GM12878 (cell line): ENCODE results near the gene SERPINB10.

Experiments used
- BHLHE40 ChIP-seq, 2 experiments: fragments of 450-650 bp in 1 of 2; IDR thresholded peaks; 2 replicates each; pipeline ENCODE4 v1.6.1; 2011 to 2017; ENCODE audit warnings: low read depth in 2 of 2, borderline replicate concordance in 1 of 2, improper control_type of control experiment in 1 of 2, low read length in 1 of 2, mild to moderate bottlenecking in 1 of 2
- CHD2 ChIP-seq: IDR thresholded peaks from 2 replicates; pipeline ENCODE4 v1.6.1; 2011; ENCODE audit warnings: low read depth, low read length, improper control_type of control experiment, borderline replicate concordance
- FOS ChIP-seq: IDR thresholded peaks from 3 replicates; pipeline ENCODE4 v1.6.1; 2011; ENCODE audit warnings: borderline replicate concordance; ENCODE audit not compliant: insufficient read length; ENCODE audit errors: extremely low read depth
- FOXM1 ChIP-seq: IDR thresholded peaks from 2 replicates; pipeline ENCODE4 v1.6.1; 2012; ENCODE audit warnings: low read depth, mild to moderate bottlenecking, inconsistent platforms, low read length, moderate library complexity
- POLR2AphosphoS5 ChIP-seq: IDR thresholded peaks from 2 replicates; pipeline ENCODE4 v1.6.1; 2011; ENCODE audit warnings: mild to moderate bottlenecking, low read length, inconsistent platforms
- YBX1 ChIP-seq: fragments of 450-650 bp; IDR thresholded peaks from 2 replicates; pipeline ENCODE4 v1.6.1; 2016; ENCODE audit warnings: antibody characterized with exemption
- TF ChIP-seq, protein P1 (sequence below): fragments of 450-650 bp; IDR thresholded peaks from 2 replicates; pipeline ENCODE4 v1.6.1; 2016; ENCODE audit warnings: mild to moderate bottlenecking, moderate library complexity, borderline replicate concordance
- TF ChIP-seq, protein P2 (sequence below): IDR thresholded peaks from 2 replicates; pipeline ENCODE4 v1.6.1; 2011; ENCODE audit warnings: borderline replicate concordance, low read depth, mild to moderate bottlenecking, moderate library complexity, low read length; ENCODE audit not compliant: insufficient read depth, poor library complexity, severe bottlenecking
- TF ChIP-seq, protein P3 (sequence below): IDR thresholded peaks from 2 replicates; pipeline ENCODE4 v1.6.1; 2012; ENCODE audit warnings: mild to moderate bottlenecking, low read depth, low read length
- TF ChIP-seq, protein P4 (sequence below): IDR thresholded peaks from 2 replicates; pipeline ENCODE4 v1.6.1; 2012; ENCODE audit warnings: low read depth, low read length, improper control_type of control experiment

DNA sequence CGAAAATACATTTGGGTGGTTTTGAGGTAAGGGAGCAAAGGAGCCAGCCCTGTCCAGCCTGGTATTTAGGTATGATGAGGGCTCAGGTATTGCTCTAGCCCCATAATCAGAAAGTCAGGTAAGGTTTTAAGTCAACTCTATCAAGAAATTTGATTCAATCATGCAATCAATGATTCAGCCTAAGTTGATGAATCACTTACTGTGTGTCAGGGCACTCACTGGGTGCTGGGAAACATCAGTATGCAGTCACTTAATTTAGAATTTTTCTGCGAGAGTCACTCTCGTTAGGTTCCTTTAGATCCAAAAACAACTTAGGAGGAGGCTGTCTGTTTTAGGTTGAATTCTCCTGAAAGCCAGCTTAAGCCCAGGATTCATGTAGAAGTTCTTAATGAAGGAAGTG lies 37.9 kb upstream of the SERPINB10 start:
- TF ChIP-seq FOXM1, result no peak
- TF ChIP-seq, protein P1, sequence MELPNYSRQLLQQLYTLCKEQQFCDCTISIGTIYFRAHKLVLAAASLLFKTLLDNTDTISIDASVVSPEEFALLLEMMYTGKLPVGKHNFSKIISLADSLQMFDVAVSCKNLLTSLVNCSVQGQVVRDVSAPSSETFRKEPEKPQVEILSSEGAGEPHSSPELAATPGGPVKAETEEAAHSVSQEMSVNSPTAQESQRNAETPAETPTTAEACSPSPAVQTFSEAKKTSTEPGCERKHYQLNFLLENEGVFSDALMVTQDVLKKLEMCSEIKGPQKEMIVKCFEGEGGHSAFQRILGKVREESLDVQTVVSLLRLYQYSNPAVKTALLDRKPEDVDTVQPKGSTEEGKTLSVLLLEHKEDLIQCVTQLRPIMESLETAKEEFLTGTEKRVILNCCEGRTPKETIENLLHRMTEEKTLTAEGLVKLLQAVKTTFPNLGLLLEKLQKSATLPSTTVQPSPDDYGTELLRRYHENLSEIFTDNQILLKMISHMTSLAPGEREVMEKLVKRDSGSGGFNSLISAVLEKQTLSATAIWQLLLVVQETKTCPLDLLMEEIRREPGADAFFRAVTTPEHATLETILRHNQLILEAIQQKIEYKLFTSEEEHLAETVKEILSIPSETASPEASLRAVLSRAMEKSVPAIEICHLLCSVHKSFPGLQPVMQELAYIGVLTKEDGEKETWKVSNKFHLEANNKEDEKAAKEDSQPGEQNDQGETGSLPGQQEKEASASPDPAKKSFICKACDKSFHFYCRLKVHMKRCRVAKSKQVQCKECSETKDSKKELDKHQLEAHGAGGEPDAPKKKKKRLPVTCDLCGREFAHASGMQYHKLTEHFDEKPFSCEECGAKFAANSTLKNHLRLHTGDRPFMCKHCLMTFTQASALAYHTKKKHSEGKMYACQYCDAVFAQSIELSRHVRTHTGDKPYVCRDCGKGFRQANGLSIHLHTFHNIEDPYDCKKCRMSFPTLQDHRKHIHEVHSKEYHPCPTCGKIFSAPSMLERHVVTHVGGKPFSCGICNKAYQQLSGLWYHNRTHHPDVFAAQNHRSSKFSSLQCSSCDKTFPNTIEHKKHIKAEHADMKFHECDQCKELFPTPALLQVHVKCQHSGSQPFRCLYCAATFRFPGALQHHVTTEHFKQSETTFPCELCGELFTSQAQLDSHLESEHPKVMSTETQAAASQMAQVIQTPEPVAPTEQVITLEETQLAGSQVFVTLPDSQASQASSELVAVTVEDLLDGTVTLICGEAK, result no peak
- no peak for TF ChIP-seq POLR2AphosphoS5
- TF ChIP-seq, protein P2, sequence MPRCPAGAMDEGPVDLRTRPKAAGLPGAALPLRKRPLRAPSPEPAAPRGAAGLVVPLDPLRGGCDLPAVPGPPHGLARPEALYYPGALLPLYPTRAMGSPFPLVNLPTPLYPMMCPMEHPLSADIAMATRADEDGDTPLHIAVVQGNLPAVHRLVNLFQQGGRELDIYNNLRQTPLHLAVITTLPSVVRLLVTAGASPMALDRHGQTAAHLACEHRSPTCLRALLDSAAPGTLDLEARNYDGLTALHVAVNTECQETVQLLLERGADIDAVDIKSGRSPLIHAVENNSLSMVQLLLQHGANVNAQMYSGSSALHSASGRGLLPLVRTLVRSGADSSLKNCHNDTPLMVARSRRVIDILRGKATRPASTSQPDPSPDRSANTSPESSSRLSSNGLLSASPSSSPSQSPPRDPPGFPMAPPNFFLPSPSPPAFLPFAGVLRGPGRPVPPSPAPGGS, result no peak
- TF ChIP-seq BHLHE40 (IDR thresholded peaks at IDR 0.05; ENCODE audit: borderline replicate concordance in 1 of 2, low read depth in 2 of 2, low read length in 1 of 2), result no peak
- TF ChIP-seq YBX1, result no peak
- no peak for TF ChIP-seq FOS
- TF ChIP-seq, protein P3, sequence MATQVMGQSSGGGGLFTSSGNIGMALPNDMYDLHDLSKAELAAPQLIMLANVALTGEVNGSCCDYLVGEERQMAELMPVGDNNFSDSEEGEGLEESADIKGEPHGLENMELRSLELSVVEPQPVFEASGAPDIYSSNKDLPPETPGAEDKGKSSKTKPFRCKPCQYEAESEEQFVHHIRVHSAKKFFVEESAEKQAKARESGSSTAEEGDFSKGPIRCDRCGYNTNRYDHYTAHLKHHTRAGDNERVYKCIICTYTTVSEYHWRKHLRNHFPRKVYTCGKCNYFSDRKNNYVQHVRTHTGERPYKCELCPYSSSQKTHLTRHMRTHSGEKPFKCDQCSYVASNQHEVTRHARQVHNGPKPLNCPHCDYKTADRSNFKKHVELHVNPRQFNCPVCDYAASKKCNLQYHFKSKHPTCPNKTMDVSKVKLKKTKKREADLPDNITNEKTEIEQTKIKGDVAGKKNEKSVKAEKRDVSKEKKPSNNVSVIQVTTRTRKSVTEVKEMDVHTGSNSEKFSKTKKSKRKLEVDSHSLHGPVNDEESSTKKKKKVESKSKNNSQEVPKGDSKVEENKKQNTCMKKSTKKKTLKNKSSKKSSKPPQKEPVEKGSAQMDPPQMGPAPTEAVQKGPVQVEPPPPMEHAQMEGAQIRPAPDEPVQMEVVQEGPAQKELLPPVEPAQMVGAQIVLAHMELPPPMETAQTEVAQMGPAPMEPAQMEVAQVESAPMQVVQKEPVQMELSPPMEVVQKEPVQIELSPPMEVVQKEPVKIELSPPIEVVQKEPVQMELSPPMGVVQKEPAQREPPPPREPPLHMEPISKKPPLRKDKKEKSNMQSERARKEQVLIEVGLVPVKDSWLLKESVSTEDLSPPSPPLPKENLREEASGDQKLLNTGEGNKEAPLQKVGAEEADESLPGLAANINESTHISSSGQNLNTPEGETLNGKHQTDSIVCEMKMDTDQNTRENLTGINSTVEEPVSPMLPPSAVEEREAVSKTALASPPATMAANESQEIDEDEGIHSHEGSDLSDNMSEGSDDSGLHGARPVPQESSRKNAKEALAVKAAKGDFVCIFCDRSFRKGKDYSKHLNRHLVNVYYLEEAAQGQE, result no peak
- TF ChIP-seq CHD2, result no peak
- TF ChIP-seq, protein P4, sequence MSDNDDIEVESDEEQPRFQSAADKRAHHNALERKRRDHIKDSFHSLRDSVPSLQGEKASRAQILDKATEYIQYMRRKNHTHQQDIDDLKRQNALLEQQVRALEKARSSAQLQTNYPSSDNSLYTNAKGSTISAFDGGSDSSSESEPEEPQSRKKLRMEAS, result no peak
